ENCODE data around the gene MYH7B. TPM values are rescaled to one million over a fixed set of nuclear protein-coding genes. Genes with fewer than 3 reads are reported as not detected.

Gene MYH7B
- total RNA-seq, 1 donor from 2014 or later = 1.3 TPM

DNA sequence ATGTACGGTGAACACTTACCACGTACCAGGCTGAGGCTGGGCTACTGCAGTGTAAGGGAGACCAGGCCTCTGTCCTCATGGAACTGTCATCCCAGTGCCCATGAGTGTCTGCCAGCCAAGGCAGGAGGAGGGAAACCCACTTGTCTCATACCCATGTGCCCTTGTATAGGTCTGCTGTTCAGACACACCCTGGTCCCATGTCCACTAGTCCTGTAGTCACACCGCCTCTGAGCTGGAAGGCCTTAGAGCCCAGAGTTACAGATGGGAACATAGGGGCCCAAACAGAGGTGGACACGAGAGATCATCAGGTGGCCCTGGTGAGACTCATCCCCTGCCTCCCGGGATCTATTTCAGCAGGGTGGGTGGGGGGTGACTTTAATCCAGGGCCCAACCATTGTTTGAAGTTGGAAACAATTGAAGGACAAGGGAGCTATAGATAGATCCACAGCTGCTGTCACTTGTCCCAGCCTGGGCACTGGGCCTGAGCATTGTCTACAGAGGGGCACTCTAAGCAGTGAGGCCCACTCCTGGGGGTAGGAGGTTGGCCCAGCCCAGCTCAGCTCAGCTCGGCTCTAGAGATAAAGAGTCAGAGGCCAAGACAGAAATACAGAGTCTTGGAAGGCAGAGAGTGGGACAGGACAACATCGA, 14.6 kb downstream of the MYH7B start:
- H3K4me3 Mint-ChIP-seq = no peak overlapping the region
- no peaks in the 10 kb centered on the region for H3K36me3 Mint-ChIP-seq

DNA sequence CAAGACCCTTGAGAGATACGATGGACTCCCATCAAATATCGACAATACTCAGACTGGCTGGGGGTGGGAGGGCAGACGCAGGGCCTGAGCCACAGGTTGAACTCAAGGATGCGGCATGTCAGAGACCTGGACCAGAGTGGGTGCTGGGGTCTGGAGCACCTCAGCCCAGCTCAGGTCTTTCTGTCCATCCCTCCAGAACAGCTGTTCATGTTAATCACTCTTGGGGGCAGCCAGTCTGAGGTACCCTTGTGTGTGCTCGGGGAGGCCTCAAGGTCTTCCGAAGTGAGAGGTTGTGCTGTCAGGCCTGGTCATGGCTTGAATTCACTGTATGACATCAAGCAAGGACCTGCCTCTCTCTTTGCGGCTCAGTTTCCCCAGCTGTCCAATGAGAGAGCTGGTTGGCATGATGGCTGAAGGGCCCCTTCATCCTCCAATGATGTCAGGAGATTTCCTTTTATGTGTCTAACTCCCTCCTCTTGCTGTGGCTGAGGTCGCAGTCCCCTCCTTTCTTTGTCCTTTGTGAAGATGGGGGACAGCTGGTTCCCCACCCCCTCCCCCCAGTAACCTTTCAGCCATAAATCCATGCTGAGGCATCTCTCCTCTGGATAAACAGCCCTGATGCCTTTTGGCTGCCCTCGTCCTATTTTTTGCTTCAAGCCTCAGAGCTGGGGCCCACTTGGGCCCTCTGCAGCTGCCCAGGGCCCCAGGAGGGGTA, 15.3 kb downstream of the MYH7B start:
- no peak overlapping the region for H3K27ac Mint-ChIP-seq

More for the DNA sequence above, 14.6 kb downstream of the MYH7B start:
- Mint-ChIP-seq H3K4me1 (peaks cover 29% of the 10 kb centered on the region), H3K27ac (no peak overlapping the region), H3K27me3 (ENCODE audit: low read depth) (no peaks in the 10 kb centered on the region), H3K9me3 (no peaks in the 10 kb centered on the region)
- DNase-seq (ENCODE audit: low spot score in 2 of 2, unreplicated experiment in 2 of 2) = no peak
- TF ChIP-seq, protein P1, sequence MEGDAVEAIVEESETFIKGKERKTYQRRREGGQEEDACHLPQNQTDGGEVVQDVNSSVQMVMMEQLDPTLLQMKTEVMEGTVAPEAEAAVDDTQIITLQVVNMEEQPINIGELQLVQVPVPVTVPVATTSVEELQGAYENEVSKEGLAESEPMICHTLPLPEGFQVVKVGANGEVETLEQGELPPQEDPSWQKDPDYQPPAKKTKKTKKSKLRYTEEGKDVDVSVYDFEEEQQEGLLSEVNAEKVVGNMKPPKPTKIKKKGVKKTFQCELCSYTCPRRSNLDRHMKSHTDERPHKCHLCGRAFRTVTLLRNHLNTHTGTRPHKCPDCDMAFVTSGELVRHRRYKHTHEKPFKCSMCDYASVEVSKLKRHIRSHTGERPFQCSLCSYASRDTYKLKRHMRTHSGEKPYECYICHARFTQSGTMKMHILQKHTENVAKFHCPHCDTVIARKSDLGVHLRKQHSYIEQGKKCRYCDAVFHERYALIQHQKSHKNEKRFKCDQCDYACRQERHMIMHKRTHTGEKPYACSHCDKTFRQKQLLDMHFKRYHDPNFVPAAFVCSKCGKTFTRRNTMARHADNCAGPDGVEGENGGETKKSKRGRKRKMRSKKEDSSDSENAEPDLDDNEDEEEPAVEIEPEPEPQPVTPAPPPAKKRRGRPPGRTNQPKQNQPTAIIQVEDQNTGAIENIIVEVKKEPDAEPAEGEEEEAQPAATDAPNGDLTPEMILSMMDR (IDR thresholded peaks at IDR 0.05; ENCODE audit: unreplicated experiment) = no peak

DNA sequence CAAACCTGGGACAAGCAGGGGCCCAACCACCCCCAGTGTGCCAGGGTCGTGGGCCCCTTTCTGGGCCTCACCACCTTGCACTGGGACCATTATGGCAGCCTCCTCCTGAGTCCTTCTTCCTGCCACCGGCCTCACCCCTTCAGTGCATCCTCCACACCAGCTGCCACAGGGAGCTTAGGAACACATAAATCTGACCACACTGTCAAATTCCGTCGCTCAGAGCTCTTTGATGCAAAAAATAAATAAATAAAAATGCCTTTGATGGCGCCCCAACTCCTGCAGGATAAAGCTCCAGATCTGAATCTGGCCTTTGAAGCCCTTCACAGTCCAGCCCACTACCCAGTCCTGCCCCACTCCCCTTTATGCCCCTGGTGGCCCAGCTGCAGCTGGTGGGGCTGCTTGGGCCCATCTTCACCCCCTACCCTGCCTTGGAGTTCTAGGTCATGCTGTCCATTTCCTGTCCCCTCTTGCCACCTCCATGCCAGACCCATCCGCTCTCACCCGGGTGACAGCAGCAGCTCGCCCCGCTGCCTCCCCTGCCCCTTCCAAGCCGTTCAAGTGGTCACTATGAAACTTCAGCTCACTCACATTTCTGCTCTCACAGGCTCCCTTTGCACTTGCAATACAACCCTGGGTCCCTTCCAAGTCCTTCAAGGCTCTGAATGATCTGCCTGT, 16.0 kb downstream of the MYH7B start:
- H3K4me1 Mint-ChIP-seq = peaks cover 29% of the 10 kb centered on the region
- no peaks in the 10 kb centered on the region for H3K9me3 Mint-ChIP-seq
- DNase-seq (ENCODE audit: low spot score in 2 of 2, unreplicated experiment in 2 of 2) = no peak
- H3K27me3 Mint-ChIP-seq (ENCODE audit: low read depth) = peaks cover 3% of the 10 kb centered on the region
- TF ChIP-seq, protein P1 (IDR thresholded peaks at IDR 0.05; ENCODE audit: unreplicated experiment) = no peak
- H3K4me3 Mint-ChIP-seq = no peak overlapping the region
- H3K36me3 Mint-ChIP-seq = no peaks in the 10 kb centered on the region
- no peak overlapping the region for H3K27ac Mint-ChIP-seq

More for the DNA sequence above, 15.3 kb downstream of the MYH7B start:
- TF ChIP-seq, protein P1 (IDR thresholded peaks at IDR 0.05; ENCODE audit: unreplicated experiment) = no peak
- H3K4me3 Mint-ChIP-seq = no peak overlapping the region
- no peaks in the 10 kb centered on the region for H3K36me3 Mint-ChIP-seq
- peaks cover 29% of the 10 kb centered on the region for H3K4me1 Mint-ChIP-seq
- no peaks in the 10 kb centered on the region for H3K9me3 Mint-ChIP-seq
- DNase-seq (ENCODE audit: low spot score in 2 of 2, unreplicated experiment in 2 of 2) = no peak
- H3K27me3 Mint-ChIP-seq (ENCODE audit: low read depth) = no peaks in the 10 kb centered on the region

DNA sequence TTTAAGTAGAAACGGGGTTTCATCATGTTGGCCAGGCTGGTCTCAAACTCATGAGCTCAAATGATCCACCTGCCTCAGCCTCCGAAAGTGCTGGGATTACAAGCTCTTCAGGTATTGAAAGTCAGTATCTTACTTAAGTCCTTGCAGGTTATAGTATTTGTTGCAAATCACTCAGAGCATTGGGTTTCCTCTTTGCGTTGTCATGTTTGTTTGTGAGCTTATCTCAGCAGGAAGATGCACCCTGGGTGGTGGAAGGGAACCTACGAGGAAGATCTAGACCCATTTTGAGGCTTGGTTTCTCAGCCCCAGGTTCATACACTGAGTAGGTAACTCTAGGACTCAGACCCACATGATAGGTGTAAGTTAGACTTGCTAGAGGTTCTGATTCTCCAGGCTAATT, 18.6 kb downstream of the MYH7B start:
- no peaks in the 10 kb centered on the region for H3K36me3 Mint-ChIP-seq
- H3K9me3 Mint-ChIP-seq = no peaks in the 10 kb centered on the region
- H3K4me3 Mint-ChIP-seq = no peak overlapping the region
- H3K27me3 Mint-ChIP-seq (ENCODE audit: low read depth) = peaks cover 3% of the 10 kb centered on the region
- no peak for DNase-seq (ENCODE audit: low spot score in 2 of 2, unreplicated experiment in 2 of 2)
- TF ChIP-seq, protein P1 (IDR thresholded peaks at IDR 0.05; ENCODE audit: unreplicated experiment) = no peak
- no peak overlapping the region for H3K27ac Mint-ChIP-seq
- peaks cover 23% of the 10 kb centered on the region for H3K4me1 Mint-ChIP-seq

DNA sequence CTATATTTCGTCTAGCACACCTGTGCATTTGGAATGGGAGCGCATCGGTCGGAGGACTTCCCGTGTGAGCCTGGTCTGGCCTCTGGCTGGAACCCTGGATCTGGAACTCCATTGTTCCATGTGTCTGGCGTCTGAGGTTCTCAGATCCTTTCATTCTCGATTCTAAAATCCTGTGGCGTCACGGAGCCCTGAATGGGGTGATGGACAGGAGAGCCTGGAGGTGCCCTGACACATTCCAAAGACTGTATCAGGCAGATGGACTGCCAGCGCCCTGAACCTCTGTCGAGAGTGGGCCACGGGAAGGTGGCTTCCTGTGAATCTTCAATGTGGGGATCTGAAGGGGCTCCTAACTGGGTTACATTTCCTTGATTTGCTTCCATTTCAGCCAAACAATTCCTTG, 20.6 kb downstream of the MYH7B start:
- Mint-ChIP-seq H3K4me1 (peaks cover 17% of the 10 kb centered on the region), H3K27me3 (ENCODE audit: low read depth) (peaks cover 3% of the 10 kb centered on the region), H3K9me3 (no peaks in the 10 kb centered on the region), H3K36me3 (no peaks in the 10 kb centered on the region), H3K27ac (no peak overlapping the region), H3K4me3 (no peak overlapping the region)
- TF ChIP-seq, protein P1 (IDR thresholded peaks at IDR 0.05; ENCODE audit: unreplicated experiment) = no peak
- no peak for DNase-seq (ENCODE audit: low spot score in 2 of 2, unreplicated experiment in 2 of 2)
